ENCODE results near the gene SGMS1. TPM values are rescaled to one million over a fixed set of nuclear protein-coding genes. Genes with fewer than 3 reads are reported as not detected.

SGMS1 gene
- total and polyA plus RNA-seq, 2 donors (not counting 1 experiment from before 2014, with no cell fraction given), result 39.9 to 82.1 TPM

GRCh38 chr10:50304660-50305059, 319.1 kb downstream of the SGMS1 start:
- TF ChIP-seq CTCF (conservative IDR thresholded peaks at IDR 0.05 in 1 of 2, IDR thresholded peaks at IDR 0.05 in 1 of 2; ENCODE audit: low read depth in 1 of 2, low read length in 2 of 2) (no peak), EZH2 (IDR thresholded peaks at IDR 0.05; ENCODE audit: low read length, missing control alignments) (no peak)
- H3K79me2 ChIP-seq (ENCODE audit: control insufficient read depth, insufficient read depth, low read length), result no peaks in the 10 kb centered on the region
- DNase-seq (ENCODE audit: low read depth in 2 of 2), result no peak
- no peak overlapping the region for H3K9ac ChIP-seq (ENCODE audit: insufficient read depth, low read length)
- no peak overlapping the region for H3K27ac ChIP-seq (ENCODE audit: insufficient read depth, low read length)
- H4K20me1 ChIP-seq (ENCODE audit: control insufficient read depth, extremely low read depth, insufficient read depth, low read length), result no peaks in the 10 kb centered on the region
- H2AFZ ChIP-seq (ENCODE audit: low read length), result no peak overlapping the region
- no peaks in the 10 kb centered on the region for H3K9me3 ChIP-seq (ENCODE audit: control insufficient read depth, insufficient read depth, low read depth, low read length)
- no peaks in the 10 kb centered on the region for H3K4me1 ChIP-seq (ENCODE audit: control insufficient read depth, extremely low read depth, insufficient read depth, low read length)
- H3K4me3 ChIP-seq (replicated peaks in 1 of 4; ENCODE audit: control extremely low read depth in 1 of 4, insufficient read depth in 1 of 4, low read depth in 3 of 4, low read length in 4 of 4), result no peak overlapping the region
- no peaks in the 10 kb centered on the region for H3K36me3 ChIP-seq (ENCODE audit: control insufficient read depth, insufficient read depth, low read length)
- H3K27me3 ChIP-seq (ENCODE audit: control insufficient read depth, insufficient read depth, low read length), result no peaks in the 10 kb centered on the region
- no peak overlapping the region for H3K4me2 ChIP-seq (ENCODE audit: extremely low read depth, insufficient read depth, low read length)

- Histone ChIP-seq H4K20me1 (ENCODE audit: control insufficient read depth, extremely low read depth, insufficient read depth, low read length) (no peaks in the 10 kb centered on the region), H3K4me1 (ENCODE audit: control insufficient read depth, extremely low read depth, insufficient read depth, low read length) (no peaks in the 10 kb centered on the region), H3K27ac (ENCODE audit: insufficient read depth, low read length) (no peak overlapping the region), H2AFZ (ENCODE audit: low read length) (no peak overlapping the region), H3K36me3 (ENCODE audit: control insufficient read depth, insufficient read depth, low read length) (no peaks in the 10 kb centered on the region), H3K9me3 (ENCODE audit: control insufficient read depth, insufficient read depth, low read depth, low read length) (no peaks in the 10 kb centered on the region), H3K9ac (ENCODE audit: insufficient read depth, low read length) (no peak overlapping the region), H3K4me2 (ENCODE audit: extremely low read depth, insufficient read depth, low read length) (no peak overlapping the region), H3K4me3 (replicated peaks in 1 of 4; ENCODE audit: control extremely low read depth in 1 of 4, insufficient read depth in 1 of 4, low read depth in 3 of 4, low read length in 4 of 4) (no peak overlapping the region), H3K27me3 (ENCODE audit: control insufficient read depth, insufficient read depth, low read length) (no peaks in the 10 kb centered on the region), H3K79me2 (ENCODE audit: control insufficient read depth, insufficient read depth, low read length) (no peaks in the 10 kb centered on the region)
- TF ChIP-seq CTCF (conservative IDR thresholded peaks at IDR 0.05 in 1 of 2, IDR thresholded peaks at IDR 0.05 in 1 of 2; ENCODE audit: low read depth in 1 of 2, low read length in 2 of 2), result no peak
- no peak for TF ChIP-seq EZH2 (IDR thresholded peaks at IDR 0.05; ENCODE audit: low read length, missing control alignments)
- no peak for DNase-seq (ENCODE audit: low read depth in 2 of 2)
Observed at GRCh38 chr10:50299948-50300669, 323.6 kb downstream of the SGMS1 start.

- no peaks in the 10 kb centered on the region for H3K36me3 ChIP-seq (ENCODE audit: control insufficient read depth, insufficient read depth, low read length)
- H3K79me2 ChIP-seq (ENCODE audit: control insufficient read depth, insufficient read depth, low read length), result no peaks in the 10 kb centered on the region
- DNase-seq (ENCODE audit: low read depth in 2 of 2), result no peak
- TF ChIP-seq EZH2 (IDR thresholded peaks at IDR 0.05; ENCODE audit: low read length, missing control alignments) (no peak), CTCF (conservative IDR thresholded peaks at IDR 0.05 in 1 of 2, IDR thresholded peaks at IDR 0.05 in 1 of 2; ENCODE audit: low read depth in 1 of 2, low read length in 2 of 2) (no peak)
- no peak overlapping the region for H3K4me3 ChIP-seq (replicated peaks in 1 of 4; ENCODE audit: control extremely low read depth in 1 of 4, insufficient read depth in 1 of 4, low read depth in 3 of 4, low read length in 4 of 4)
- H3K9ac ChIP-seq (ENCODE audit: insufficient read depth, low read length), result no peak overlapping the region
- H3K27ac ChIP-seq (ENCODE audit: insufficient read depth, low read length), result no peak overlapping the region
- H4K20me1 ChIP-seq (ENCODE audit: control insufficient read depth, extremely low read depth, insufficient read depth, low read length), result no peaks in the 10 kb centered on the region
- no peaks in the 10 kb centered on the region for H3K27me3 ChIP-seq (ENCODE audit: control insufficient read depth, insufficient read depth, low read length)
- no peak overlapping the region for H3K4me2 ChIP-seq (ENCODE audit: extremely low read depth, insufficient read depth, low read length)
- no peak overlapping the region for H2AFZ ChIP-seq (ENCODE audit: low read length)
- H3K9me3 ChIP-seq (ENCODE audit: control insufficient read depth, insufficient read depth, low read depth, low read length), result no peaks in the 10 kb centered on the region
- no peaks in the 10 kb centered on the region for H3K4me1 ChIP-seq (ENCODE audit: control insufficient read depth, extremely low read depth, insufficient read depth, low read length)
Observed at GRCh38 chr10:50295367-50295766, 328.4 kb downstream of the SGMS1 start.
